GM12878 (cell line): ENCODE results near the gene AGER. TPM values are rescaled to one million over a fixed set of nuclear protein-coding genes. Genes with fewer than 3 reads are reported as not detected.

Experiments used
- ATAC-seq: fragments of 200-7000 bp; cut with Tn5 transposase; 3 replicates; pipeline ENCODE4 v1.9.1; 2020; ENCODE audit warnings: mild to moderate bottlenecking, moderate library complexity
- BruUV-seq: library from RNA; stranded (reverse); fragments of 400-500 nt; replicated peaks from 2 replicates; lab custom pipeline; 2021; lab: Mats Ljungman, UMichigan
- CTCF ChIA-PET: fragments of 300-600 bp; sonication (Branson Sonifier 250); formaldehyde crosslinking; extraction: SDS; loops from one replicate; lab custom pipeline; 2021; ENCODE audit warnings: inconsistent platforms; lab: Yijun Ruan, JAX
- POLR2A ChIA-PET: fragments of 350-600 bp; formaldehyde crosslinking; extraction: SDS; loops from one replicate; lab custom pipeline; 2021; ENCODE audit warnings: inconsistent platforms; lab: Charles Lee
- RAD21 ChIA-PET: fragments of 300-600 bp; sonication (Branson Sonifier 250); formaldehyde crosslinking; loops from one replicate; lab custom pipeline; 2023; ENCODE audit warnings: antibody characterized with exemption; ENCODE audit not compliant: unreplicated experiment; lab: Charles Lee
- SMC1A ChIA-PET: fragments of 300-600 bp; sonication (Branson Sonifier 250); formaldehyde crosslinking; loops from one replicate; lab custom pipeline; 2023; ENCODE audit not compliant: unreplicated experiment, uncharacterized antibody; lab: Charles Lee
- DNase-seq: peaks from one replicate; pipeline ENCODE4 v3.0.0-alpha.2; 2011; ENCODE audit warnings: low read depth, low spot score
- FAIRE-seq: peaks from 3 replicates; lab custom pipeline; 2011; peaks lifted over from hg19 to GRCh38; lab: Jason Lieb, UNC
- H2AFZ ChIP-seq: 2 replicates; pipeline ENCODE4 v1.6.0; 2011; ENCODE audit warnings: low read depth, low read length, control low read depth; ENCODE audit not compliant: control insufficient read depth
- H3K27ac ChIP-seq: 2 replicates; pipeline ENCODE4 v1.5.1; 2011; ENCODE audit warnings: control low read depth; ENCODE audit not compliant: control insufficient read depth, insufficient read depth
- H3K27me3 ChIP-seq, 2 experiments: replicated peaks in 1 of 2; 2 replicates each; pipeline versions ENCODE4 v1.6.0 to v1.6.1; 2011; ENCODE audit warnings: low read length in 1 of 2; ENCODE audit not compliant: control insufficient read depth in 2 of 2, insufficient read depth in 2 of 2
- H3K36me3 ChIP-seq, 2 experiments: 2 replicates each; pipeline ENCODE4 v1.5.1; 2011; ENCODE audit warnings: low read length in 1 of 2; ENCODE audit not compliant: control insufficient read depth in 2 of 2, insufficient read depth in 2 of 2
- H3K4me1 ChIP-seq: 2 replicates; pipeline ENCODE4 v1.6.1; 2011; ENCODE audit warnings: mild to moderate bottlenecking, low read length, moderate library complexity, mixed read lengths; ENCODE audit not compliant: control insufficient read depth, insufficient read depth
- H3K4me2 ChIP-seq: 2 replicates; pipeline ENCODE4 v1.6.0; 2011; ENCODE audit warnings: control low read depth; ENCODE audit not compliant: control insufficient read depth, insufficient read depth
- H3K4me3 ChIP-seq: fragments of 200-600 bp; sonication (generic); 2 replicates; pipeline ENCODE4 v1.5.1; 2016
- H3K79me2 ChIP-seq: 2 replicates; pipeline ENCODE4 v1.6.0; 2011; ENCODE audit warnings: low read length; ENCODE audit not compliant: control insufficient read depth, insufficient read depth
- H3K9ac ChIP-seq: 2 replicates; pipeline ENCODE4 v1.8.0; 2011; ENCODE audit warnings: low read length, control low read depth, mixed read lengths; ENCODE audit not compliant: control insufficient read depth, insufficient read depth
- H3K9me3 ChIP-seq: replicated peaks from 3 replicates; pipeline ENCODE4 v1.5.1; 2011; ENCODE audit warnings: mild to moderate bottlenecking, low read length; ENCODE audit not compliant: control insufficient read depth, insufficient read depth
- H4K20me1 ChIP-seq: 2 replicates; pipeline ENCODE4 v1.6.0; 2011; ENCODE audit not compliant: control insufficient read depth, insufficient read depth
- DPF2 ChIP-seq: fragments of 450-650 bp; IDR thresholded peaks from 2 replicates; pipeline ENCODE4 v1.6.1; 2017; ENCODE audit warnings: mild to moderate bottlenecking
- HCFC1 ChIP-seq: fragments of 150-350 bp; IDR thresholded peaks from 2 replicates; pipeline ENCODE4 v1.6.1; 2014; ENCODE audit warnings: low read length
- KAT2A ChIP-seq: conservative IDR thresholded peaks from 2 replicates; pipeline ENCODE4 v1.6.1; 2011; ENCODE audit warnings: low read depth, low read length; ENCODE audit not compliant: control insufficient read depth
- NKRF ChIP-seq: fragments of 450-650 bp; conservative IDR thresholded peaks from 2 replicates; pipeline ENCODE4 v1.6.1; 2017; ENCODE audit warnings: mild to moderate bottlenecking, moderate library complexity
- NR2C1 ChIP-seq: fragments of 450-650 bp; IDR thresholded peaks from 2 replicates; pipeline ENCODE4 v1.6.1; 2017; ENCODE audit warnings: antibody characterized with exemption, mild to moderate bottlenecking, moderate library complexity
- POU2F2 ChIP-seq: IDR thresholded peaks from 3 replicates; pipeline ENCODE4 v1.6.1; 2011; ENCODE audit warnings: low read depth, mild to moderate bottlenecking, low read length, borderline replicate concordance
- PRDM15 ChIP-seq: fragments of 450-650 bp; formaldehyde crosslinking; IDR thresholded peaks from 2 replicates; pipeline ENCODE4 v1.4.0; 2020; ENCODE audit warnings: mild to moderate bottlenecking, moderate library complexity
- SPI1 ChIP-seq: IDR thresholded peaks from 2 replicates; pipeline ENCODE4 v1.6.1; 2011; ENCODE audit warnings: low read depth, mild to moderate bottlenecking, low read length, moderate library complexity, borderline replicate concordance; ENCODE audit not compliant: insufficient read depth
- TCF7 ChIP-seq: IDR thresholded peaks from 2 replicates; pipeline ENCODE4 v1.6.1; 2014; ENCODE audit warnings: antibody characterized with exemption, borderline replicate concordance
- WGBS: methylation state at CpG from one replicate; pipeline ENCODE4 v1.1.6; 2016; ENCODE audit warnings: low lambda C conversion rate; ENCODE audit not compliant: insufficient replicate concordance, insufficient coverage; ENCODE audit errors: missing lambda C conversion rate; 5-methylcytosine and 5-hydroxymethylcytosine counted together
- in situ Hi-C: fragments of 300-500 bp; cut with MboI; formaldehyde crosslinking; loops from 9 replicates; pipeline ENCODE4 v1.14.3; 2018; ENCODE audit warnings: mixed read lengths
- intact Hi-C: fragments of 100-400 bp; cut with micrococcal nuclease; formaldehyde crosslinking; loops from one replicate; pipeline ENCODE4 v1.14.2; 2022; ENCODE audit not compliant: unreplicated experiment
- polyA plus RNA-seq, 11 experiments: library from polyadenylated mRNA; depleted of rRNA in 4 of 11; unstranded in 6 of 11; stranded (reverse) in 5 of 11; fragments of >200 nt; fragmentation: Nextera tagmentation in 4 of 11; fragmentation: Illumina TruSeq in 1 of 11; extraction: Ambion mirVana in 4 of 11; extraction: Trizol in 1 of 11; gene quantifications; 1 replicate in 1 of 11; 2 replicates in 10 of 11; pipeline versions ENCODE4 v1.2.1 to v1.2.3, GENCODE V29; 2011 to 2016; ENCODE audit warnings: inconsistent platforms in 2 of 11, missing spikeins in 2 of 11, low read depth in 1 of 11
- total RNA-seq, 4 experiments: library from RNA; depleted of rRNA in 3 of 4; stranded (reverse); fragments of >200 nt in 3 of 4; fragmentation: Illumina TruSeq in 1 of 4; extraction: Trizol in 1 of 4; gene quantifications; 2 replicates each; pipeline versions ENCODE4 v1.2.1 to v1.2.3, GENCODE V29; 2013 to 2021

AGER gene
- total and polyA plus RNA-seq, 10 of the 15 experiments (the other 5 are each of a cell fraction or from before 2014, with no cell fraction given) = 1.1 to 18.2 (median 3.9) TPM

GRCh38 chr6:32200711-32201475, 16.8 kb upstream of the AGER start:
- Histone ChIP-seq H3K27me3 (no peaks in the 10 kb centered on the region), H3K27ac (no peak overlapping the region), H3K4me1 (peaks cover 10% of the 10 kb centered on the region), H3K4me3 (no peak overlapping the region), H4K20me1 (no peaks in the 10 kb centered on the region), H3K4me2 (no peak overlapping the region), H3K9me3 (no peaks in the 10 kb centered on the region), H3K9ac (no peak overlapping the region), H2AFZ (no peak overlapping the region), H3K79me2 (peaks cover 2% of the 10 kb centered on the region), H3K36me3 (no peaks in the 10 kb centered on the region)
- ATAC-seq (no peak), DNase-seq (no peak), FAIRE-seq (no peak)
- BruUV-seq = no TSS peak
- ChIA-PET SMC1A (no interaction called here), CTCF (no interaction called here), RAD21 (no interaction called here), POLR2A (interaction anchor here (0.5 kb wide), 1 partner anchor 24 kb away, joined by 3 read pairs; no protein-coding TSS in a partner anchor)
- in situ Hi-C loops (no loop called here), intact Hi-C loops (no loop called here)
- 44% methylated on average over 13 of the region's 13 CpGs for WGBS
- no peak for TF ChIP-seq NKRF
- TF ChIP-seq DPF2 = no peak
- TF ChIP-seq KAT2A = no peak
- no peak for TF ChIP-seq PRDM15 (CRISPR knock-in tag)
- TF ChIP-seq NR2C1 = no peak
- no peak for TF ChIP-seq POU2F2
- no peak for TF ChIP-seq TCF7
- TF ChIP-seq HCFC1 = no peak
- no peak for TF ChIP-seq SPI1
